ENCODE results near the gene NR1H2.

DNA sequence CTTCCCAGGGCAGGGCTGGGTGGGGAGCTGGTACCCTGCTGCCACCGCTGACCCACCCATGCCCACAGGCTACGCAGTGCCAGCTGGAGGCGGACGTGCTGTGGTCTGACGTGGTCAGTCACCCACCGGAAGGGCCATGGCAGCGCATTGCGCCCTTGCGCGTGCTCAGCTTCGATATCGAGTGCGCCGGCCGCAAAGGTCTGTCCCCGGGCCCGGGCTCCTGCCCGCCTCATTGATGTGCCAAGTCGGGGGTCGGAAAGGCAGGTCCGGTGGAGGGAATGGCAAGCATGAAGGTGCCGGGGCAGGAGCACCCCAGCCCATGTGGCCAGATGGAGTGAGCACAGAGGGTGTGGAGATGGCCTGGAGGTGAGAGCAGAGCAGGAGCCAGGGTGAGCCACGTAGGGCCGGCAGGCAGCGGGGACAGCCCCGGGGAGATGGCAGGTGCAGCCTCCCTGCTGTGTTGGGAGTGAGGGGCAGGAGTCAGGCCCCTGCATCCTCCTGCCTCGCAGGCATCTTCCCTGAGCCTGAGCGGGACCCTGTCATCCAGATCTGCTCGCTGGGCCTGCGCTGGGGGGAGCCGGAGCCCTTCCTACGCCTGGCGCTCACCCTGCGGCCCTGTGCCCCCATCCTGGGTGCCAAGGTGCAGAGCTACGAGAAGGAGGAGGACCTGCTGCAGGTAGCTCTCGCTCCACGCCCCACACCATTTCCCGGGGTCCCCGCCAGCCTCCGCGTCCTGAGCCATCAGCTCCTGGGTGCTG, 26.5 kb downstream of the NR1H2 start:
- TF ChIP-seq EZH2phosphoT487 (IDR thresholded peaks at IDR 0.05; ENCODE audit: unreplicated experiment) = no peak
- TF ChIP-seq POLR2AphosphoS5 (IDR thresholded peaks at IDR 0.05; ENCODE audit: low read depth) = no peak
- TF ChIP-seq, protein P1, sequence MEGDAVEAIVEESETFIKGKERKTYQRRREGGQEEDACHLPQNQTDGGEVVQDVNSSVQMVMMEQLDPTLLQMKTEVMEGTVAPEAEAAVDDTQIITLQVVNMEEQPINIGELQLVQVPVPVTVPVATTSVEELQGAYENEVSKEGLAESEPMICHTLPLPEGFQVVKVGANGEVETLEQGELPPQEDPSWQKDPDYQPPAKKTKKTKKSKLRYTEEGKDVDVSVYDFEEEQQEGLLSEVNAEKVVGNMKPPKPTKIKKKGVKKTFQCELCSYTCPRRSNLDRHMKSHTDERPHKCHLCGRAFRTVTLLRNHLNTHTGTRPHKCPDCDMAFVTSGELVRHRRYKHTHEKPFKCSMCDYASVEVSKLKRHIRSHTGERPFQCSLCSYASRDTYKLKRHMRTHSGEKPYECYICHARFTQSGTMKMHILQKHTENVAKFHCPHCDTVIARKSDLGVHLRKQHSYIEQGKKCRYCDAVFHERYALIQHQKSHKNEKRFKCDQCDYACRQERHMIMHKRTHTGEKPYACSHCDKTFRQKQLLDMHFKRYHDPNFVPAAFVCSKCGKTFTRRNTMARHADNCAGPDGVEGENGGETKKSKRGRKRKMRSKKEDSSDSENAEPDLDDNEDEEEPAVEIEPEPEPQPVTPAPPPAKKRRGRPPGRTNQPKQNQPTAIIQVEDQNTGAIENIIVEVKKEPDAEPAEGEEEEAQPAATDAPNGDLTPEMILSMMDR (conservative IDR thresholded peaks at IDR 0.05; ENCODE audit: low read depth in 2 of 2) = no peak
- no peak for TF ChIP-seq JUNB (IDR thresholded peaks at IDR 0.05; ENCODE audit: unreplicated experiment)
- TF ChIP-seq, protein P2, sequence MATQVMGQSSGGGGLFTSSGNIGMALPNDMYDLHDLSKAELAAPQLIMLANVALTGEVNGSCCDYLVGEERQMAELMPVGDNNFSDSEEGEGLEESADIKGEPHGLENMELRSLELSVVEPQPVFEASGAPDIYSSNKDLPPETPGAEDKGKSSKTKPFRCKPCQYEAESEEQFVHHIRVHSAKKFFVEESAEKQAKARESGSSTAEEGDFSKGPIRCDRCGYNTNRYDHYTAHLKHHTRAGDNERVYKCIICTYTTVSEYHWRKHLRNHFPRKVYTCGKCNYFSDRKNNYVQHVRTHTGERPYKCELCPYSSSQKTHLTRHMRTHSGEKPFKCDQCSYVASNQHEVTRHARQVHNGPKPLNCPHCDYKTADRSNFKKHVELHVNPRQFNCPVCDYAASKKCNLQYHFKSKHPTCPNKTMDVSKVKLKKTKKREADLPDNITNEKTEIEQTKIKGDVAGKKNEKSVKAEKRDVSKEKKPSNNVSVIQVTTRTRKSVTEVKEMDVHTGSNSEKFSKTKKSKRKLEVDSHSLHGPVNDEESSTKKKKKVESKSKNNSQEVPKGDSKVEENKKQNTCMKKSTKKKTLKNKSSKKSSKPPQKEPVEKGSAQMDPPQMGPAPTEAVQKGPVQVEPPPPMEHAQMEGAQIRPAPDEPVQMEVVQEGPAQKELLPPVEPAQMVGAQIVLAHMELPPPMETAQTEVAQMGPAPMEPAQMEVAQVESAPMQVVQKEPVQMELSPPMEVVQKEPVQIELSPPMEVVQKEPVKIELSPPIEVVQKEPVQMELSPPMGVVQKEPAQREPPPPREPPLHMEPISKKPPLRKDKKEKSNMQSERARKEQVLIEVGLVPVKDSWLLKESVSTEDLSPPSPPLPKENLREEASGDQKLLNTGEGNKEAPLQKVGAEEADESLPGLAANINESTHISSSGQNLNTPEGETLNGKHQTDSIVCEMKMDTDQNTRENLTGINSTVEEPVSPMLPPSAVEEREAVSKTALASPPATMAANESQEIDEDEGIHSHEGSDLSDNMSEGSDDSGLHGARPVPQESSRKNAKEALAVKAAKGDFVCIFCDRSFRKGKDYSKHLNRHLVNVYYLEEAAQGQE (IDR thresholded peaks at IDR 0.05; ENCODE audit: unreplicated experiment) = no peak
- no peak for TF ChIP-seq EZH2 (IDR thresholded peaks at IDR 0.05; ENCODE audit: low read depth, unreplicated experiment)
- no peak for TF ChIP-seq CREB1 (CRISPR knock-in tag; IDR thresholded peaks at IDR 0.05; ENCODE audit: low read depth)
- TF ChIP-seq ZNF331 (CRISPR knock-in tag; IDR thresholded peaks at IDR 0.05; ENCODE audit: low read depth) = no peak
- no peak for TF ChIP-seq ETS1 (IDR thresholded peaks at IDR 0.05)
- no peak for TF ChIP-seq ZNF114 (CRISPR knock-in tag; IDR thresholded peaks at IDR 0.05)
- no peak for TF ChIP-seq STAT1 (IDR thresholded peaks at IDR 0.05; ENCODE audit: unreplicated experiment)
- TF ChIP-seq ZNF462 (CRISPR knock-in tag; IDR thresholded peaks at IDR 0.05) = no peak
- TF ChIP-seq NANOG (IDR thresholded peaks at IDR 0.05; ENCODE audit: borderline replicate concordance) = no peak

Data from GM23338 (cell line).